SU-DHL-6 (cell line): Measurements from ENCODE around the gene BMERB1.

Experiments used
- EZH2phosphoT487 ChIP-seq: fragments of 200-600 bp; sonication (generic), shearing (Covaris generic); conservative IDR thresholded peaks from 2 replicates; pipeline ENCODE4 v1.6.1; 2018; ENCODE audit warnings: mild to moderate bottlenecking, antibody characterized with exemption, low read length, moderate library complexity, mixed read lengths
- TF ChIP-seq, protein P1 (sequence below): fragments of 200-600 bp; sonication (generic); IDR thresholded peaks from one replicate; pipeline ENCODE4 v1.5.1; 2017; ENCODE audit warnings: antibody characterized with exemption, mild to moderate bottlenecking, low read length, moderate library complexity; ENCODE audit not compliant: insufficient read depth, poor library complexity, severe bottlenecking

DNA sequence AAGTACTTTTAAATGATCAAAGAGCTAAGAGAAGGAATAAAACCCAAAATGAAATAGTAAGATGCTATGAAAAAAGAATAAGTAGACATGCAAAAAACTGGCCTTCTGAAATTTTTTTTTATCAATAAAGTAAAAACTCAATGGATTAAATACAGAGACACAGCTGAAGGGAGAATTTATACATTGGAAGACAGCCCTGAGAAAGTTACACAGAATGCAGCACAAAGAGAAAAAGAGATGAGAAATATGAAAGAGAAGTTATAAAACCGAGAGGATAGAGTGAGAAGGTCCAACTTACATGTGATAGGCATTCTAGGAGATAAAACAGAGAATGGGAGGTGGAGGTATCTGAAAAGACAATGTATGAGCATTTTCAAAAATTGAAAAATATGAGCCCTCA lies 151.6 kb downstream of the BMERB1 start:
- TF ChIP-seq, protein P1, sequence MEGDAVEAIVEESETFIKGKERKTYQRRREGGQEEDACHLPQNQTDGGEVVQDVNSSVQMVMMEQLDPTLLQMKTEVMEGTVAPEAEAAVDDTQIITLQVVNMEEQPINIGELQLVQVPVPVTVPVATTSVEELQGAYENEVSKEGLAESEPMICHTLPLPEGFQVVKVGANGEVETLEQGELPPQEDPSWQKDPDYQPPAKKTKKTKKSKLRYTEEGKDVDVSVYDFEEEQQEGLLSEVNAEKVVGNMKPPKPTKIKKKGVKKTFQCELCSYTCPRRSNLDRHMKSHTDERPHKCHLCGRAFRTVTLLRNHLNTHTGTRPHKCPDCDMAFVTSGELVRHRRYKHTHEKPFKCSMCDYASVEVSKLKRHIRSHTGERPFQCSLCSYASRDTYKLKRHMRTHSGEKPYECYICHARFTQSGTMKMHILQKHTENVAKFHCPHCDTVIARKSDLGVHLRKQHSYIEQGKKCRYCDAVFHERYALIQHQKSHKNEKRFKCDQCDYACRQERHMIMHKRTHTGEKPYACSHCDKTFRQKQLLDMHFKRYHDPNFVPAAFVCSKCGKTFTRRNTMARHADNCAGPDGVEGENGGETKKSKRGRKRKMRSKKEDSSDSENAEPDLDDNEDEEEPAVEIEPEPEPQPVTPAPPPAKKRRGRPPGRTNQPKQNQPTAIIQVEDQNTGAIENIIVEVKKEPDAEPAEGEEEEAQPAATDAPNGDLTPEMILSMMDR = no peak
- TF ChIP-seq EZH2phosphoT487 = no peak
